Fibroblast of skin of left quadriceps (primary cell): ENCODE measurements around the gene PHRF1.
A peak's percentile ranks its signal among the peaks of the same experiment; 100 is the strongest.
"Not testable (repeated sequence)": the region's sequence is repeated elsewhere in the genome, so short reads cannot be mapped to it uniquely, and the experiment has no call there.

ENCODE experiments used
- DNase-seq, 2 experiments: peaks; one replicate each; pipeline ENCODE4 v3.0.0-alpha.2; 2013; ENCODE audit warnings: low read depth in 2 of 2

The PHRF1 gene

DNA sequence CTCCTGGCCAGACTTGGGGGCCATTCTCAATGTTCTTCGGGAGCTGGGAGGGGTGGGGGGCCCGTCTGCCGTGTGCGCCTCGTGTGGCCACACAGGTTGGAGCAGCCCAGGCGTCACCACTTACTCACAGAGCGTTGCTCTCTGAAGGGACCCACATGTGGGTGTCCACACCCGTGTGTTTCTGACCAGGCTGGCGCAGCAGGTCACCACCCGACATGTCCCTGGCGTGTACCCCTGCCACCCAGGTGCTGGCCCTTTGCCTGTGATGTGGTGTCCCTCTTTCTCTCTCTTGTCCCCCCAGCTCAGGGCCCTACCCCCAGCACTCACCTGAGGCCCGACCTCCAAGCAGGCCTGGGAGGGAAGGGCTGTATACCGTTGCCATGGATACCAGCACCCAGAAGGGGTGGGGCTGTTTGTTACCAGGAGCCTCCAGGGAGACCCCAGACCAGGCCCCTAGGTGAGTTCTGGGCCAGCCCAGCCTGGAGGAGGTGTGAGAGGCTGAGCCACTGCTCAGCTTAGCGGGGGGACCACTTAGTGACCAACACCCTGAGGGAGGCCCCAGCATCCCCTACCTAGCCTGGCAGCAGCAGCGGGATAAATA is 17.1 kb upstream of the PHRF1 start:
- DNase-seq = no peak

DNA sequence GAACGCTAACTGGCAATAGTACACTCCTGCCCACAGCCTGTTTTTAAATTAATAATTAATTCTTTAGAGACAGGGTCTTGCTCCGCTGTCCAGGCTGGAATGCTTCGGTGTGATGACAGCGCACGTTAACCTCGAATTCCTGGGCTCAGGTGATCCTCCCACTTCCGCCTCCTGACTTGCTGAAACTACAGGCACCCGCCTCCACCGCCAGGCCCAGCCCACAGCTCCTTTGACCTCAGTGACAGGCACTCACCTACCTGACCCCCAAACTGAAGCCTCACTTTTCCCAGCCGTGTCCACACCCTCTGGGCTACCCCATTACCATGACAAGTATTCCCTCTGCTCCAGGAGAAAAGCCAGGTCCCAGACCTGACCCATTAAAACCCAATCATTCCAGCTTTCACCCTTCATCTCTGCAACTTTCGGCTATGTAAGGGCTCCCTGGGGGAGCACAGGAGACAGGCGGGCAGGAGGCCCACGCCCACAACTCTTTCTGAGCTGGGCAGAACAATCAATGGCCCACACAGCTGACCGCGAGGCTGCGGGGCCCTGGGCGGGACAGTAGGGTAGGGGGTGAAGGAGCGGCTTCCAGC is 16.5 kb upstream of the PHRF1 start:
- no peak for DNase-seq

DNA sequence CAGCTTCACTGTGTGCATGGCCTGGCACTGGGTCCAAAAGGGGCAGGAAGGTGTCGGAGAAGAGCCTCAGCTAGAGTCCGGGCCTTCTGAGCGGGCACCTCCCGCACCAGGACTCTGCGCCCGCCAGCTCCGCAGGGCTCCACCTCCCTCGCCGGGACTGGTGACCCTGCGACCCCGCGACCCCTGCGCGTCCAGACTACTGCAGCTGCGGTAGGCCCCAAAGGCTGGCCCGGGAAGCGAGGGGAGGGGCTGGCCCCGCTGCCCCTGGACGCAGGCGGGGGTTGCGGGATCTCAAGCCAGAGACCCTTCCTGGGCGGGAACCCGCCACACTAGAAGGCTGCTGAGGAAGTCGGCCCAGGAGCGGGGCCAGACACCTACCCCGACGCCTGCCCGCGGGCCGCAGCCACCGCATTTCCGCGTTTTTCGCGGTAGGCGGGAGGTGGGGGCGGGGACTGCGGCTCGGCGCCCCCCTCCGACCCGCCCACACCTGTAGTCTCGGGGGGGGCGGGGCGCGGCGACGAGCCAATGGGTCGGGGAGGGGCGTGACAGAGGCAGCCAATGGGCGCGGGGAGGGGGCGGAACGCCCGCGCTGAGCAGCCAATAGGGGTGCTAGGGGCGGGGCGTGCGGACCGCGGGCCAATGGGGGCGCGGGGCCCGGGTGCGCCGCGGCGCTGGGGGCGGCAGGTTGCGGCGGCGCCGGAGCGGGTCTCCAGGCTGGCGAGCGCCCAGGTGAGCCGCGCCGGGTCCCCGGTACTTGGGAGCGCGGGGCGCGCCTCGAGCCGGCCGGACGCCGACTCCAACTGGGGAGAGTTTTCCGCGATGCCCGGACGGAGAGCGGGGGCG is 15.7 kb upstream of the PHRF1 start, which contains the start of the genes LMNTD2 and RASSF7:
Gene LMNTD2, minus strand, starts transcription at position 434 of the 843 bp plus-strand sequence. Its CDS starts 22 bp downstream, at position 412.
Gene RASSF7, plus strand, starts transcription at position 666 of the 843 bp plus-strand sequence. CDS start 799 bp downstream, outside the sequence.
- peak; percentile 56 to 61 for DNase-seq

DNA sequence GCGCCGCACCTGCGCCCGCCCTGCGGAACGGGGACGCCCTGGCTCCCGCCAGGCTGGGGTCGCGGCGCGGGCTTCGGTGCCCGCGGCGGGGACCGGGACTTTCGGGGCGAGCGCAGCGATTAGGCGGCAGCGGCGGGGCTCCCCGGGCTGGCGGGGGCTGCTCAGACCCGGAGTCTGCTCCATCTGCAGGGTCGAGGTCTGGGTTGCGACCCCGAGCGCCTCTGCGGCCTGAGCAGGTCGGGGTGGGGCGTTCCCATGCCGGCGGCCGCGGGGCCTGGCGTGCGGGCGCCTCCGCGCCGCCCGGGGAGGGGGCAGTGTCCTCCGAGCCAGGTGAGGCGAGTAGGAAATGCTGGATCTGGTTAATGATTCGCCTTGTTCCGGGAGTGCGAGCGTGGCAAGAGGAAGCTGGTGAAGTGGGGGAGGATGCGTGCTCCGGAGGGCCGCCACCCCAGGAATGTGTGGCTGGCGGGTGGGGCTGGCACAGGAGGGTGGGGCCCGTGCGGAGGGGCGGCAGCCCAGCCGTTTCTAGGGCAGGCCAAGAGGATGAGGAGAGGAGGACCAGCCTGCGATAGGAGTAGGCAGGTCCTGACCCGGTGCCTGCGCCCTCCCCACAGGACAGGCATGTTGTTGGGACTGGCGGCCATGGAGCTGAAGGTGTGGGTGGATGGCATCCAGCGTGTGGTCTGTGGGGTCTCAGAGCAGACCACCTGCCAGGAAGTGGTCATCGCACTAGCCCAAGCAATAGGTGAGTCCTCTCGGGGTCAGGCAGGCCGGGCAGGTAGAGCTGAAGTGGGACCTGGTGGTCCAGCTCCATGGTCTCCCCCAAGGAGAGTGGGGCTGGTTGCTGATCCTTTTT is 14.9 kb upstream of the PHRF1 start:
- DNase-seq = no peak

DNA sequence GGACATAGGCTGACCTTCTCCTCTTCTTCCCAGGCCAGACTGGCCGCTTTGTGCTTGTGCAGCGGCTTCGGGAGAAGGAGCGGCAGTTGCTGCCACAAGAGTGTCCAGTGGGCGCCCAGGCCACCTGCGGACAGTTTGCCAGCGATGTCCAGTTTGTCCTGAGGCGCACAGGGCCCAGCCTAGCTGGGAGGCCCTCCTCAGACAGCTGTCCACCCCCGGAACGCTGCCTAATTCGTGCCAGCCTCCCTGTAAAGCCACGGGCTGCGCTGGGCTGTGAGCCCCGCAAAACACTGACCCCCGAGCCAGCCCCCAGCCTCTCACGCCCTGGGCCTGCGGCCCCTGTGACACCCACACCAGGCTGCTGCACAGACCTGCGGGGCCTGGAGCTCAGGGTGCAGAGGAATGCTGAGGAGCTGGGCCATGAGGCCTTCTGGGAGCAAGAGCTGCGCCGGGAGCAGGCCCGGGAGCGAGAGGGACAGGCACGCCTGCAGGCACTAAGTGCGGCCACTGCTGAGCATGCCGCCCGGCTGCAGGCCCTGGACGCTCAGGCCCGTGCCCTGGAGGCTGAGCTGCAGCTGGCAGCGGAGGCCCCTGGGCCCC is 14.1 kb upstream of the PHRF1 start:
- no peak for DNase-seq

DNA sequence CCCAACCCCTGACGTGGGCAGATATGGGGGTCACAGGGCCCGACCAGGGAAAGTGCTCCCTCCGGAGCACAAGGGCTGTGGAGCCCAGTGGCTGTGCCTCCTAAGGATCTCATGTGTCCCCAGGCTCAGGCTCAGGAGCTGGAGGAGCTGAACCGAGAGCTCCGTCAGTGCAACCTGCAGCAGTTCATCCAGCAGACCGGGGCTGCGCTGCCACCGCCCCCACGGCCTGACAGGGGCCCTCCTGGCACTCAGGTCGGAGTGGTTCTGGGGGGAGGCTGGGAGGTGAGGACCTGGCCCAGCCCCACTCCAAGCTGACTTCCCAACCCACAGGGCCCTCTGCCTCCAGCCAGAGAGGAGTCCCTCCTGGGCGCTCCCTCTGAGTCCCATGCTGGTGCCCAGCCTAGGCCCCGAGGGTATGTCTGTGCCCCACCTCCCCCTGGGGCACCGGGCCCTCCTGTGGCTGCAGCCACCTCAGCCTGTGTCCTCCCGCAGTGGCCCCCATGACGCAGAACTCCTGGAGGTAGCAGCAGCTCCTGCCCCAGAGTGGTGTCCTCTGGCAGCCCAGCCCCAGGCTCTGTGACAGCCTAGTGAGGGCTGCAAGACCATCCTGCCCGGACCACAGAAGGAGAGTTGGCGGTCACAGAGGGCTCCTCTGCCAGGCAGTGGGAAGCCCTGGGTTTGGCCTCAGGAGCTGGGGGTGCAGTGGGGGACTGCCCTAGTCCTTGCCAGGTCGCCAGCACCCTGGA is 13.0 kb upstream of the PHRF1 start:
- DNase-seq = no peak

DNA sequence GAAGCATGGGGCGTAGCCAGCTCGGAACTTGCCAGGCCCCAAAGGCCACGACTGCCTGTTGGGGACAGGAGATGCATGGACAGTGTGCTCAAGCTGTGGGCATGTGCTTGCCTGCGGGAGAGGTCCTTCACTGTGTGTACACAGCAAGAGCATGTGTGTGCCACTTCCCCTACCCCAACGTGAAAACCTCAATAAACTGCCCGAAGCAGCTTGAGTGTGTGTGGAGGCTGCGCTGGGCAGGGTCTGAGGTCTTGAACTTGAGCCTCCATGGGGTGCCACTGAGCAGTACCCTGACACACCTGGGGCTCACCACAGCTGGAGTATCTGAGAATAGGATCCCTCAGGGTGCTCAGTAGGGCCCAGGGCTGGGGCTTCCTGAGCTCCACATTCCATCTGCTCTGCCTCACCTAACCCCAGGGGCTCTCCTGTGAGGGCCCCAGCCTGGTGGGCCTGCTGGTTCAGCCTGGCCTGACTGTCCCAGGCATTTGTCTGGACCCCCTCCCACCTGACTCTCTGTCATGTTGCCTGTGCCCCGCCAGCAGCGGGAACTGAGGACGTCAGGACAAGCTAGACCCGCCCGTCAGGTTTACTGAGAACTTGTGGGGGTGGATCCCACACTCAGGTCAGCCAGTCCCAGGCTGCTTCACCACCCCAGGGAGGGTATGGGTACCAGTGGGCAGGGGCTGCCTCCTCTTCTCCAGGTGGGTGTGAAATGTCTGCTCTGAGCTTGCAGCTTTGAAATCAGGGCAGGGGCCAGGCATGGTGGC is 12.3 kb upstream of the PHRF1 start:
- DNase-seq = no peak

DNA sequence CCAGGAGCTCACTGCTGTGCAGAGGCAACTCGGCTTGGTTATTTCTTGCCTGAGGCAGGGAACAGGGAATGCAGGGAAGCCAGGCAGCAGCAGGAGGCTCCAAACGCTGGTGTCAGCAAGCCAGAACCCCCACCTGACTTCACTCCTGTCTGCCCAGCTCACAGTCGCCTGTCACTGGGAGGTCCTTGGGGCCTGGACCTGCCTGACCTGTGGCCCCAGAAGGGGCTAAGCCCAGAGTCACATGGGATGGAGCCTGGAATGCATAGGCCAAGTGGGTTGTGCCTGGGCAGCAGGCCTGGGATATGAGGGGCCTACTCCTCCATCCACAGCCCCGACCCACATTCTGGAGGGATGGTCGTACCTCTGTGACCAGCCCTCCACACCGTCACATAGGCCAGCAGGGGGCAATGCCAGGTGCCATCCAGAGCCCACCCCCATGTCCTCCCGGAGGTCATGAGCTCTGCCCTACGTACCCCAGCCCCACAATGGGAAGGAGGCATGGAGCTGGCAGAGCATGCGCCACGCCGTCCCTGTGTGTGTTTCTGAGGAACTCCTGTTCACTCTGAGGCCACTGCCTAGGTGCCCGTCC is 10.3 kb upstream of the PHRF1 start:
- DNase-seq = no peak

DNA sequence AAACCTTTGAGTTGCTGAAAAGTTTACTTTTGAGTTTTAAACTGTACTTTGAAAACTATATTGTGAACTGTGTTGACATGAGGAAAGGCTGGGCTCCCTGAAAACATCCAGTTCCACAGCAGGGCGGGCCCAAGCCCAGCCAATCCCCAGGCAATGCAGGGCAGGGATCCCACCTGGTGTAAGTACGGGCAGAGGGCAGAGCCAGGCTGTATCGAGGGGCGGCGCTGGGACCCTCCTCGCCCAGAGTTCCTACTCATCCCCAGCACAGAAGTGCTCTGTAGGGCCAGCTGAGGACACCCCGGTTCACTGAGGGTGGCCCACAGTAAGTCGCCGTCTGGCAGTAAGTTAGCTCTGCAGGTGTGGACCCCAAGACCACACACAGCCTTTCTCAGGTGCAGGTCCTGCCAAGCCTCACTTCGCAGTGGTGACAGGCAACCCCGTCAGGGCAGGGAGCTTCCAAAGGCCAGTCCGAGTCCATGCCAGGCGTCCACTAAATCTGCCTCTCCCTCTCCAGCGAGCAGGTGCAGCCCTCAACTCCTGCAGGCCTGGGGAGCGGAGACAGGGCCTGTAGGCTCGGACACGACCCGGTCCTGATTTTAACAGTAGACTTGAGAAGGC is 9.2 kb upstream of the PHRF1 start:
- DNase-seq = no peak

DNA sequence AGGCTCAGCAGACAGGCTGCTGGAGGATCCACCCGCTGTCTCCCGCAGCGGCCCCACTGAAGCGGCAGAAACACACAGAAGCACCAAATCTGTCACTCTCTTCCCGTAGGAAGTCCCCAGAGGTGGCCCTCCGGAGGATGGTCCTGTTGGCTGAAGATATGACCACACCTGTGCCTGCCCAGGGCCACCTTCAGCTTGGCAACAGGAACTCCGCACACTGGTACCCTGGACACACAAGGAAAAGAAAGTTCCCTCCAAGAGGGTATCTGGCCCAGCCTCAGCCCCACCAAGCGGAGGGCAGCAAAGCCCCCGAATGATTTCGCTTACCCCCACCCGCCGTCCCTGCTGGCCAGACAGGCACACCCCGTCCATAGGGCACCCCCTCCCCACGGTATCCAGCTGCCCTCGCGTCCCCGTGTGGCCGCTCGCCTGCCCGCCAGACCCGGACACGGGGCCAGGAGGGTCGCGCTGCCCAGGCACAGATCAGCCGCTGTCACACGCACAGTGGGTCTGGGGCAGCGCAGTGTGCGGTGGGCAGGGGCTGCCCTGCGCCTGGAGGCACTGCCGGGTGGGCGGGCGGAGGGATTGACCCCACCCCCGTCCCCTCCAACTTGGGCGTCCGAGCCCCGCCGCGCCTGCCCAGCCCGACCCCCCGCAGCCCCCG is 8.5 kb upstream of the PHRF1 start:
- DNase-seq = no peak

DNA sequence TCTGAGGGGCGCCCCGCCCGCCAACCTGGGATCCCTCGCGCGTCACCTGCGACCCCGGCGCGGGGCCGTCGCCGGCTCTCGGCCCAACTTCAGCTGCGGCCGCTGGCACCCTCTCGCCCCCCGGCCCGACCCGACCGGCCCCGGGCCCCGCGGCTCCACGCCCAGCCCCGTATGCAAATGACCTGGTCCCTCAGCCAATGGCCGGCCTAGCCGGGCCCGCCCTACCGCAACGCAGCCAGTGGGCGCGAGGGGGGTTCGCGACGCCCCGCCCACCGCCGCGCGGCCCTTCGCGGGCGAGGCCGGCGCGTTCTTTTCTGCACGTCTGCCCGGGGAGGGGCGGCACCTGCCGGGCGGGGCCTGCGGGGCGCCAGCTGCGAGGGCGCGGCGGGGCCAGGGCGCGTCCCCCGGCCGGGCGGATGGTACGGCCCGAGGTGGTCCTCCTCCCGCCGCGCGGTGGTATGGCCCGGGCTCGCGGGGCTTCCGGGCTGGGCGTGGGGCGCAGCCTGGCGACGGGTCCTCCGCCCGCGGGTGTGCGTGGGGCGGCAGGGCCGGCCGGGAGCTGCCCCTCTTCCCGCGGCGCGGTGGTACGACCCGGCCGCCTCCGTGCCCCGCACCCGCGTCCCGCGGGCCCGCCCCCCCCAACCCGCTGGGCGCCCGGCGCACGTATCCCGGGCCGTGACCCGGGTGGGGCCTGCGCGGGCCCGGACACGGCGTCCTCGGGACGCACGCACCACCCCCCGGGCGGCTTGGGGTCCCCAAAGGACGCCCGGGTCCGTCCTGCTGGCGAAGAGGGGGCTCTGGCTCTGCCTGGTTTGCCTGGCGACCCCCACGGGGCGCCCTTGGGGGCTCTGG is 7.7 kb upstream of the PHRF1 start:
- peak; percentile 87 to 90 for DNase-seq

DNA sequence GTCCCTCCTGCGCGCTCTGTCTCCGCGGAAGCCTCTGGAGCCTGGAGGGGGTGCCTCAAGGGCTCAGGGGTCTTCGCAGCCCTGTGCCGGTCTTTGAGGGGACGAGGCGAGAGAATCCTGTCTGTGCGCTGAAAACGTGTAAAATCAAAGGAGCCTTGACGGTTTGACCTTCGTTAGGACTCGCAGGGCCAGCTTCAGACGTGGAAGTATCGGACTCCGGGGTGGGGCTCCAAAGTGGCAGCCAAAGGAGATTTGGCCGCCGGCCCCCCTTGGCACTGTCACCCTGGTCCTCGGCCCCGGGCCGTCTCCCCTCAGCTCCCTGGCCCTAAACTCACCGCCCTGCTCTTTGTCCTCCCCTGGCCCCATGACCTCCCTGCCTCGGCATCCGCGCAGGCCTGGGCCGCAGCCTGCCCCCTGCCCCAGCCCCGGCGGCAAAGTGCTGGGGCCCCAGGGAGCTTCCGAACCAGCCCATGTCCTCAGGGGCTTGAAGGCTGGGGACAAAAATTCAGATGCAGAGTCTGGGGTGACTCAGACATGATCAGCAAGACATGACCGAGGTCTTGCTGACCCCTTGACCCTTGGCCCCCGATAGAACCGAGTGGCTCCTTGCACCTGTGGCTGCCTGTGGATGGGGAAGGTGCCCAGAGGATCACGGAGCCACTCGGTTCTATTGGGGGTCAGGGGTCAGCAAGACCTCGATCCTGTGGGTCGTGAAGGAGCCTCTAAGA is 6.9 kb upstream of the PHRF1 start:
- DNase-seq = no peak

DNA sequence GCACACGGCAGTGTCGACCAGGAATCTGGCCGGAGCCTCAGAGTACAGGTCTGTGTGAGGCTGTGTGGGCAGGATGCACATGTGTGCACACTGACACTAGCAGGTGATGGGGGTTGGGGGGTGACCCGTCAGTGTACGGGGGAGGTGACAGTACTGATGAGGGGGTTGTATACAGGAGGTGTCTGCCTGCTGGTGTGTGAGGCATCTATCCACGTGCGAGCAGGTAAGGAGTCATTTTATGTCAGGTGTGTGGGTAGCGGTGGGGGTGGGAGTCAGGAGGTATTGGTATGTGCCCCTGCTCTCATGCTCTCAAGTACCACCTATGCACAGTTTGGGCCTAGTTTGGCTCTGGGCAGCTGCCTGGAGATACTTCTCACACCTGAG is 4.5 kb upstream of the PHRF1 start:
- no peak for DNase-seq

DNA sequence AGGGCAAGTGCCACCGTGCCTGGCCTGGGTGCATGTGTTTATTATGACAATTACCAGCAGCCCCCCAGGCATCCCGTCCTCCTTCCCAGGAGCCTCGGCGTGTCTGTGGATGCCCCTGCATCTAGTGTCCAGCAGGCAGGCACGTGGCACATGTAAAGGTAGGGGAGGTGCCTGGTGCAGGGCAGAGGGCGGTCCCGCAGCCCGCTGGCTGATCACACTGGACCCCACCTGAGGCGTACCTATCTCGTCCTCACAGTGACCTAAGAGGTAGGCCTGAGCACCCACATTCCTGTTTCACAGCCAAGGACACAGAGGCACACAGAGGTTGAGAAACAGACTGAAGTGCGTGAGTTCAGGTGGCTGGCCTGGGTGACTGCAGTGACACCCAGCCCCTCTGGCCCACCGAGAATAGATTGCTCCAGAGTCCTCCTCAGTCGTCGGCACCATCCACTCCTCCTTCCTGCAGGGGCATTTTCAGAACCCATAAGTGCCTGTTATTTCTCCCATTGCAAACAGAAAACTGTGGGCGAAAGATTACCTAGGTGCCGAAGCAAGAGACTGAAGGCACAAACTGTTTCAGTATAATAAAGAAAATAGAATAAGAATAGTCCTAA is 3.0 kb upstream of the PHRF1 start:
- no peak for DNase-seq

DNA sequence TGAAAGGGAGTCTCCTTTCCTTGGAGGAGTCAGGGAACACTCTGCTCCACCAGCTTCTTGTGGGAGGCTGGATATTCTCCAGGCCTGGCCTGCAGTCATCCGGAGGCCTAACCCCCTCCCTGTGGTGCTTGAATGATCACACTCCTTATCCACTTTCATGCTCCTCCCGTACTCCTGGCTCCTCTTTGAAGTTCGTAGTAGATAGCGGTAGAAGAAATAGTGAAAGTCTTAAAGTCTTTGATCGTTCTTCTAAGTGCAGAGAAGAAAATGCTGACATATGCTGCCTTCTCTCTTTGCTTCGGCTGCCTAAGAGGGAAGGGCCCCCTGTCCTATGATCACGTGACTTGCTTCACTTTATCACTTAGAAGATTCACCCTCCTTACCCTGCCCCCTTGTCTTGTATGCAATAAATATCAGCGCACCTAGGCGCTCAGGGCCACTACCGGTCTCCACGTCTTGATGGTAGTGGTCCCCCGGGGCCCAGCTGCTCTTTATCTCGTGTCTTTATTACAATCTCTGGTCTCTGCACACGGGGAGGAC is 2.2 kb upstream of the PHRF1 start:
- DNase-seq = not testable (repeated sequence)

DNA sequence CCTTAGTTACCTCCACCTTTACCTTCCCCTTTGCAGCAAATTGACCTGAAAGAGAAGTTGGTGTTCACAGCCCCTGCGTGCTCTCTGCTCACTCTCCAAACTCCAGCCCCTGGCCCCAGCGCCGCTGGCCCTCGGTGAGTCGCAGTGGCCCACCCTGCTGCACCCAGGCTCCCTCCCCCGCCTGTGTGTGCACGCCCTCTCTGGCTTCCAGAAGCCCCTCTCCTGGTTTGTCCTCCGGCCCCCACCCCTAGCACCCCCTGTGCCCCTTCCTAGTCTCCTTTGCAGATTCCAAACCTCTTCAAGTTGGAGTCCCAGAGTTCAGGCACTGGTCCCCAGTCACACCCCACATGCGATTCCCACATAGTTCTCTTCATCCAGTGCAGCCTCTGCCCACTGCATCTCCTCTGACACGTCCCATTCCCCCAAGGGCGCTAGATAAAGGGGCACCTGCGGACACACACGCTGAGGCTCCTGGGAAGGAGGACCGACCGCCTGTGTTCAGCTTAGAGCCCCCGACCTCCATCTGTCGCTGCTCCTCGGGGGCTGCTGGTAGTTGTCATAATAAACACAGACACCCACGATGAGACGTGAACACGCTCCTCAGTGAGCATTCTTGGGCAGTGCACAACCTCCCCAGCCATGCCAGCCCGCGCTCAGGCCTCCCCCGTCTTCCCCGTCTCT is 1.5 kb upstream of the PHRF1 start:
- DNase-seq = no peak
